Measurements from ENCODE around the gene PPP4R3C.
"Not testable (repeated sequence)": the region's sequence is repeated elsewhere in the genome, so short reads cannot be mapped to it uniquely, and the experiment has no call there.

PPP4R3C gene

DNA sequence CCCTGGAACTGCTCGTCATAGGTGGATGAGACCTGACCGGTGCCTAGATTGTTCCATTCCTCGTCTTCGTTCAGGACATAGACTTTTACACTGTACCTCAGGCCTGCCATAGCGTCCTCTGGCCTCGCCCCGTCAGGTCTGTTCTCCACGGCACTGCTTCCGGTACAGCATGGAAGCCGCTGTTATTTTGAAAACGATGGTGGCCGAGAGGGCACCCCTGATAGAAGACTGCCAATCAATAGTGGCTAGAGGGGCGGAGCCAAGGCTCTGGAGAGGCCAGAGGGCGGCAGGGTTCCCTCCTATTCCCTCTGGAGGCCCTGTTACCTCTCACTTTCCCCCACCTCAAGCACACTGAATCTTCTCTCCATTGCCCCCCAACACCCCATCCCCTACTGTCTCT lies at the start of gene PPP4R3C:
Gene PPP4R3C (minus strand): TSS at position 155 of the 400 bp plus-strand sequence. CDS start 45 bp downstream, at position 110.
- no peaks in the 10 kb centered on the region for H3K36me3 Mint-ChIP-seq
- no peaks in the 10 kb centered on the region for H3K27me3 Mint-ChIP-seq
- no peak for DNase-seq
- no peak within 1 kb of the TSS for H3K27ac Mint-ChIP-seq
- CTCF ChIA-PET, result no interaction called here
- H3K4me1 Mint-ChIP-seq, result no peaks in the 10 kb centered on the region
- H3K4me3 Mint-ChIP-seq, result no peak within 1 kb of the TSS
- no peaks in the 10 kb centered on the region for H3K9me3 Mint-ChIP-seq

DNA sequence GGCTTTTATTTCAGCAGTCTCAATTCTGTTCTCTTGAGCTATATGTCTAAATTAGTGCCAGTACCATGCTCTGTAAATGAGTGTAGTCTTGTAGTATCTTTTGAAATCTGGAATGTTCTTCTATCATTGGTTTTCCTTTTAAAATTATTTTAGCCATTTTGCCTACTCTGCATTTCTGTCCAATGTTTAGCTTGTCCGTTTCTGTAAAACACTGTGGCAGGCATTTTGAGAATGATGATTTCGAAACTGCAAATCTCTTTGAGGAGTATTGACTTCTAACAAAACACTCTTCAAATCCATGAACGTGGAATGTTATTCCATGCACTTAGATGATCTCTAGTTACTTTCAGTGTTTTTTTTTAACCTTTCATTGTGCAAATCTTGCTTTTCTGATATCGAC lies 28.3 kb upstream of the PPP4R3C start:
- no peak overlapping the region for H3K4me3 Mint-ChIP-seq
- no peaks in the 10 kb centered on the region for H3K27me3 Mint-ChIP-seq
- no peaks in the 10 kb centered on the region for H3K9me3 Mint-ChIP-seq
- no peak for DNase-seq
- H3K4me1 Mint-ChIP-seq, result no peaks in the 10 kb centered on the region
- H3K27ac Mint-ChIP-seq, result no peak overlapping the region
- no peaks in the 10 kb centered on the region for H3K36me3 Mint-ChIP-seq
- CTCF ChIA-PET, result no interaction called here

DNA sequence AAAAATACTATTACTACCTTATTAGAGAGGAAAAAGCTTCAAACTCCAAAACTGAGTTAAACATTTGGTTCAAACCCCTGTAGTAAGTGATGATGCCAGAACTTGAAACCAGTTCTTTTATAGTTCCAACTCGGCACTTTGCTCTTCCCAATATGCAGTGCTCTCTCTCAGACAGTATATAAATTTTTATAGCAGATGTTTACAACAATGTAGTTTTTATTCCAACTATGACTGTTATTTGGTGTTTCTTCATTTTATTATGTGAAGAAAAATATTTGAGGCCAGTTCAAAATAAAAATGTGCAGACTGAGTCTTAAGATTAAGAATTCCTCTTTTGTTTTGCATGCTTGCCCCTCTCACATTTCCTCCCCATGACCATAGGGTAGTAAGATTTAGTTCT lies 2.9 kb upstream of the PPP4R3C start:
- Mint-ChIP-seq H3K36me3 (no peaks in the 10 kb centered on the region), H3K27me3 (no peaks in the 10 kb centered on the region), H3K27ac (no peak overlapping the region), H3K4me3 (no peak overlapping the region), H3K4me1 (no peaks in the 10 kb centered on the region), H3K9me3 (no peaks in the 10 kb centered on the region)
- CTCF ChIA-PET, result no interaction called here
- DNase-seq, result no peak

DNA sequence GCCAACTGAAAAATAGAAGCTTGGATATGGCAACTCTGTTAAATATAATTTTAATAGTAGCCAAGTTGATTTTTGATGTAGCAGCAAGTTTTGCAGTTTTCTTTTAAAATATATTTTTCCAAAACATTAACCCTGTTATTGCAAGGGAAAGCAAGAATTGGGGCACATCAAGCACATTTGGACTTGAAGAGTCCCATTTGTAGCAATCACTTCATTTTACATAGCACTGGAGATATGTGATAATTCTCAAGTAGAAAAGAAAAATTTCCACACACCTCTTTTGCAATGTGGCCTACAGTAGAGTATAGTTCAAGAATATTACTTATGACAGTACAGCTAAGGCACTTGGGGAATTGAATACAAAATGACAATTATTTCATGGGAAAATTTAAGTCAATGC lies 1.9 kb upstream of the PPP4R3C start:
- no peaks in the 10 kb centered on the region for H3K4me1 Mint-ChIP-seq
- H3K4me3 Mint-ChIP-seq, result no peak overlapping the region
- no peak overlapping the region for H3K27ac Mint-ChIP-seq
- no peaks in the 10 kb centered on the region for H3K27me3 Mint-ChIP-seq
- no peaks in the 10 kb centered on the region for H3K9me3 Mint-ChIP-seq
- CTCF ChIA-PET, result no interaction called here
- no peaks in the 10 kb centered on the region for H3K36me3 Mint-ChIP-seq
- DNase-seq, result no peak

DNA sequence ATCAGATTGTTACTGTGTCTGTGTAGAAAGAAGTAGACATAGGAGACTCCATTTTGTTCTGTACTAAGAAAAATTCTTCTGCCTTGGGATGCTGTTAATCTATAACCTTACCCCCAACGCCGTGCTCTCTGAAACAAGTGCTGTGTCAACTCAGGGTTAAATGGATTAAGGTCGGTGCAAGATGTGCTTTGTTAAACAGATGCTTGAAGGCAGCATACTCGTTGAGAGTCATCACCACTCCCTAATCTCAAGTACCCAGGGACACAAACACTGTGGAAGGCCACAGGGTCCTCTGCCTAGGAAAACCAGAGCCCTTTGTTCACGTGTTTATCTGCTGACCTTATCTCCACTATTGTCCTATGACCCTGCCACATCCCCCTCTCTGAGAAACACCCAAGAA lies 4.0 kb downstream of the PPP4R3C start:
- H3K4me1 Mint-ChIP-seq, CTCF ChIA-PET, H3K4me3 Mint-ChIP-seq, DNase-seq, H3K9me3 Mint-ChIP-seq, H3K27me3 Mint-ChIP-seq, H3K27ac Mint-ChIP-seq, H3K36me3 Mint-ChIP-seq: not testable (repeated sequence)

DNA sequence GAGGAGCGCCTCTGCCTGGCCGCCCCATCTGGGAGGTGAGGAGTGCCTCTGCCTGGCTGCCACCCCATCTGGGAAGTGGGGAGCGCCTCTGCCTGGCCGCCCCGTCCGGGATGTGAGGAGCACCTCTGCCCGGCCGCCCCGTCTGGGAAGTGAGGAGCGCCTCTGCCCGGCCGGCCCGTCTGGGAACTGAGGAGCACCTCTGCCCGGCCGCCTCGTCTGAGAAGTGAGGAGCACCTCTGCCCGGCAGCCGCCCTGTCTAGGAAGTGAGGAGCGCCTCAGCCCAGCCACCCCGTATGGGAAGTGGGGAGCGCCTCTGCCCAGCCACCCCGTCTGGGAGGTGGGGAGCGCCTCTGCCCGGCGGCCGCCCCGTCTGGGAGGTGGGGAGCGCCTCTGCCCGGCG lies 4.6 kb downstream of the PPP4R3C start:
- H3K4me1 Mint-ChIP-seq, H3K9me3 Mint-ChIP-seq, H3K27ac Mint-ChIP-seq, H3K36me3 Mint-ChIP-seq, H3K4me3 Mint-ChIP-seq, CTCF ChIA-PET, H3K27me3 Mint-ChIP-seq, DNase-seq: not testable (repeated sequence)

DNA sequence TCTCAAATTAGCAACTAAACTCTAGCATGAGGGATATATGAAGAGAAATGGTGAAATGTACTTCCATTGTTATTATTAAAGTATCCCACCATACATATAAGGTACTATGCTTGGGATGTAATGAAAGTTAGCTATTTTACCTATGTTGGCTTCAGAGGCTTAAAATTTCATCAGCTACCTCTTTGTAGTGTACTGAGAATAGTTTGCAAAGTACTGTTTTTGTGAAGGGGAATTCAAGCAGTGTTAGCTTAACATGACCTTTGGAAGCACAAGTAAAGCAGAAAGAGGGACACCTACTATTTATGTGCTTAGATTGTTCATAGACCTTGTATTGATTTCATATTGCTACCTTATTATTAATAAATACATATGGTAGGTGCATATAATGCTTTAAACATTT lies 11.8 kb downstream of the PPP4R3C start:
- CTCF ChIA-PET, result no interaction called here
- H3K27ac Mint-ChIP-seq, result no peak overlapping the region
- no peak for DNase-seq
- H3K36me3 Mint-ChIP-seq, result no peaks in the 10 kb centered on the region
- H3K27me3 Mint-ChIP-seq, result no peaks in the 10 kb centered on the region
- no peaks in the 10 kb centered on the region for H3K4me1 Mint-ChIP-seq
- no peaks in the 10 kb centered on the region for H3K9me3 Mint-ChIP-seq
- H3K4me3 Mint-ChIP-seq, result no peak overlapping the region

- CTCF ChIA-PET, result no interaction called here
- Mint-ChIP-seq H3K36me3 (no peaks in the 10 kb centered on the region), H3K4me1 (peaks cover 7% of the 10 kb centered on the region), H3K27ac (no peak overlapping the region), H3K27me3 (no peaks in the 10 kb centered on the region), H3K4me3 (no peak overlapping the region), H3K9me3 (peaks cover 3% of the 10 kb centered on the region)
- DNase-seq, result no peak
Observed at GRCh38 chrX:27446423-27446822, 16.7 kb downstream of the PPP4R3C start.

DNA sequence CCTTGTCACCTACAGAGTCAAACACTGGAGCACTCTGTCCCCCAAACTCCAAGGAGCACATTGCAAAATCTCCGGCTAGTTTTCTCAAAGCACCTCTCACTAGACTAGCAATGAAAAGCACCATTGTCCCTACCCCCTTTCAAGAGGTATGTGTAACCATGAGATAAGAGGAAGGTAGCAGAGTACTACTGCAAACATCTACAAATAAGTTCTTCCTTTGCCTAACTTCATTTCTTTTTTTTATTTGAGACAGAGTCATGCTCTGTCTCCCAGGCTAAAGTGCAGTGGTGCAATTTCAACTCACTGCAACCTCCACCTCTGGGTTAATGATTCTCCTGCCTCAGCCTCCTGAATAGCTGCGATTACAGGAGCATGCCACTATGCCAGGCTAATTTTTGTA lies 17.7 kb downstream of the PPP4R3C start:
- Mint-ChIP-seq H3K27ac (no peak overlapping the region), H3K36me3 (no peaks in the 10 kb centered on the region), H3K4me3 (no peak overlapping the region), H3K9me3 (peaks cover 3% of the 10 kb centered on the region), H3K4me1 (peaks cover 7% of the 10 kb centered on the region), H3K27me3 (no peaks in the 10 kb centered on the region)
- CTCF ChIA-PET, result no interaction called here
- DNase-seq, result no peak

DNA sequence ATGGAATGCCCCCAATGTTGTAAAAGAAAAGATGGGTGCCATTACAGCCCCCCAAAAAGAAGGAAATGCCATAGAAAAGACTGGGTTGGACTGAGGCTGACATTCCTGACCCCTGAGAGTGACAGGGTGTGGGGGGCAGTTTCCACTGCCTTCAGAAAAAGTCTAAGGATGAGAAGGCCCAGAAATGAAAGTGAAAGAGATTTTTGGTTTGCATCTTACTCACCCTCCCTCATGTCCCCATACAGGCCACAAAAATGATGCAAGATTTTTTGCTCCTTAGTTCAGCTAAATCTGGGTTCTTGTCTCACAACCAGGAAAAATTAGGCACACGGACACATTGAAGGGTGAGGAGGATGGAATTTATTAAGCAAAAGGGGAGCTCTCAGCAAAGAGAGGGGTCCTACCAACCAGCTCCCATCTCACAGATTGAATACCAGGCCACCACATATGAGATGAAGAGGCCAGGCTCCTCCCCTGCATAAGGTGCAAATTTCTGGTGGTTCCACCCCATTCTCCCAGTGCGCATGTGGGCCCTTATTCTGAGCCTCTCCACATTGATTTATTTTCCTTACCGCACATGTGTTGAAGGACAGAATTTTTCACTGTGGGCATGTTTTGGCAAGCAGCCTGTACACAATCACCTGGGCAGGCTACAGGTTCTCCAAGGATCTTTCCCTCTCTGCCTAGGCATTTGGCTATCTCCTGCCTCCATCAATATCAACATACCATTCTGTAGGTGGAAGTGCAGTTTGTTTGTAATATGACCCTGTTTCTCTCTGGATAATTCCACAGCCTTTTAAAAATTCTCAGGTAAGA lies 18.8 kb downstream of the PPP4R3C start:
- no peak for DNase-seq
- CTCF ChIA-PET, result no interaction called here
- Mint-ChIP-seq H3K27ac (peak overlapping the region; percentile 33), H3K4me1 (peaks cover 7% of the 10 kb centered on the region), H3K36me3 (no peaks in the 10 kb centered on the region), H3K4me3 (no peak overlapping the region), H3K9me3 (peaks cover 3% of the 10 kb centered on the region), H3K27me3 (no peaks in the 10 kb centered on the region)

DNA sequence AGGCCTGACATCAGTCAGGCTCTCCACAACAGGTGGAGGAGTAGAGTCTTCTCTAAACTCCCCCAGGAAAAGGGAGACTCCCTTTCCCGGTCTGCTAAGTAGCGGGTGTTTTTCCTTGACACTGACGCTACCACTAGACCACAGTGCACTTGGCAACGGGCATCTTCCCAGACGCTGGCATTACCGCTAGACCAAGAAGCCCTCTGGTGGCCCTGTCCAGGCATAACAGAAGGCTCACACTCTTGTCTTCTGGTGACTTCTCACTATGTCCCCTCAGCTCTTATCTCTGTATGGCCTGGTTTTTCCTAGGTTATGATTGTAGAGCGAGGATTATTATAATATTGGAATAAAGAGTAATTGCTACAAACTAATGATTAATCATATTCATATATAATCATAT lies 20.7 kb downstream of the PPP4R3C start:
- H3K9me3 Mint-ChIP-seq, H3K27ac Mint-ChIP-seq, H3K36me3 Mint-ChIP-seq, H3K27me3 Mint-ChIP-seq, DNase-seq, H3K4me3 Mint-ChIP-seq, H3K4me1 Mint-ChIP-seq, CTCF ChIA-PET: not testable (repeated sequence)

GRCh38 chrX:27439771-27440170 lies 23.4 kb downstream of the PPP4R3C start:
- Mint-ChIP-seq H3K27me3 (no peaks in the 10 kb centered on the region), H3K4me1 (peaks cover 4% of the 10 kb centered on the region), H3K27ac (no peak overlapping the region), H3K9me3 (no peaks in the 10 kb centered on the region), H3K36me3 (no peaks in the 10 kb centered on the region), H3K4me3 (no peak overlapping the region)
- CTCF ChIA-PET, result no interaction called here
- no peak for DNase-seq

DNA sequence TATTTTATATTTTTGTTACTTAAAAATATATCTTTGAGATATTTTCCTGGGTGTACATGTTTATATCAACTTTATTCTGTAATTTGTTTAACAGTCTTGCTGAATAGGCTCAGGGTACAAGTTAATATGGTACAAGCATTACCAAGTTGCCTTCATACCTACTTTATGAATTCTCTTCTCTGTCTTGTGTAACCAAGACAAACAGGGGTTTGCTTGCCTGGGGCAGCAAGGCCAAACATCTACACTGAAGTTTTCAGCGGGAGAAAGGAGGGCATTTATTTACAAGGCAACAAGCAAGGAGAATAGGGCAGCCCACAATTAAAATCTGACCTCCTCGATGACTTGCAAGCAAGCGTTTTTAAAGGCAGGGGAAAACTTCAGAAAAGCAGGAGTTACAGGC lies 24.2 kb downstream of the PPP4R3C start:
- H3K4me1 Mint-ChIP-seq, result peaks cover under 1% of the 10 kb centered on the region
- no peak for DNase-seq
- H3K4me3 Mint-ChIP-seq, result no peak overlapping the region
- no peaks in the 10 kb centered on the region for H3K9me3 Mint-ChIP-seq
- H3K27me3 Mint-ChIP-seq, result no peaks in the 10 kb centered on the region
- CTCF ChIA-PET, result no interaction called here
- no peak overlapping the region for H3K27ac Mint-ChIP-seq
- no peaks in the 10 kb centered on the region for H3K36me3 Mint-ChIP-seq

DNA sequence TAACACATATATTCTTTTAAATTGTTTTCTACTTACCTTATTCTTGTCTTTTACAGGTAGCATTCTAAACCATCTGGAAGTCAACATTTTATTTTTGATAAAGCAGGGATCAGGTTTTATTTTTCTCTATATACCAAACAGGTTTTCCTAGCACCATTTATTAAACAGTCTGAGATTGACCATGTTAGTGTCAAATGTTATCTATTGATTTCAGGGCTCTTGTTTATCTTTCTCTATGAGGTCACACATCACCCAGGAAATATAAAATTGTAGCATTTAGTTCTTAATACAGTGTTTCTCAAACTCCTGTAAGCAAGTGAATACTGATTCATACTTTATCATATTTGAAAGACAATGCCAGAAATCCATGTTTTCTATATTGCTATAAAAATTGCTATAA lies 28.1 kb downstream of the PPP4R3C start:
- Mint-ChIP-seq H3K36me3 (no peaks in the 10 kb centered on the region), H3K27ac (no peak overlapping the region), H3K27me3 (no peaks in the 10 kb centered on the region), H3K4me1 (no peaks in the 10 kb centered on the region), H3K4me3 (no peak overlapping the region), H3K9me3 (no peaks in the 10 kb centered on the region)
- CTCF ChIA-PET, result no interaction called here
- no peak for DNase-seq
